ENCODE data around the gene NME1. TPM values are rescaled to one million over a fixed set of nuclear protein-coding genes. Genes with fewer than 3 reads are reported as not detected.

NME1 gene
- total and polyA plus RNA-seq, 4 experiments from 2014 or later, result 10.0 to 67.2 (median 37.4) TPM

Other genes with a start within 250 kb of the NME1 start
- 10 to 100 TPM; 62.0 to 62.3 TPM for gene SPAG9, start 32.7 kb upstream of the NME1 start, total RNA-seq
- 10 to 100 TPM in 1 of 2 donors, 1 to 10 TPM in 1; 3.2 to 10.0 TPM for gene SPAG9, start 32.7 kb upstream of the NME1 start, polyA plus RNA-seq
- gene NME2, start 12.9 kb downstream of the NME1 start, total RNA-seq, result 100 to 1,000 TPM; 134 to 142 TPM
- gene NME2, start 12.9 kb downstream of the NME1 start, polyA plus RNA-seq, result 100 to 1,000 TPM; 277 to 331 TPM
- gene MBTD1, start 106.5 kb downstream of the NME1 start, total RNA-seq, result 10 to 100 TPM; 29.3 to 30.0 TPM
- gene MBTD1, start 106.5 kb downstream of the NME1 start, polyA plus RNA-seq, result 1 to 10 TPM; 3.6 to 5.5 TPM
- gene UTP18, start 107.0 kb downstream of the NME1 start, total RNA-seq, result 10 to 100 TPM; 44.0 to 44.1 TPM
- 10 to 100 TPM; 48.3 to 54.9 TPM for gene UTP18, start 107.0 kb downstream of the NME1 start, polyA plus RNA-seq